HCT116 (cell line): ENCODE results near the gene CMIP. TPM values are rescaled to one million over a fixed set of nuclear protein-coding genes. Genes with fewer than 3 reads are reported as not detected.

Experiments used
- ATAC-seq: fragments of 200-7000 bp; cut with Tn5 transposase; 2 replicates; pipeline ENCODE4 v1.9.1; 2020; ENCODE audit warnings: mild to moderate bottlenecking, moderate library complexity
- BruUV-seq: library from RNA; stranded (reverse); fragments of 400-500 nt; replicated peaks from 2 replicates; lab custom pipeline; 2021; lab: Mats Ljungman, UMichigan
- CTCF ChIA-PET: fragments of 300-600 bp; sonication (Branson Sonifier 250); formaldehyde crosslinking; loops from one replicate; lab custom pipeline; 2021; ENCODE audit warnings: antibody characterized with exemption; lab: Charles Lee
- POLR2A ChIA-PET: fragments of 300-600, 350-600 bp; sonication (Branson Sonifier 250); formaldehyde crosslinking; loops from one replicate; lab custom pipeline; 2021; ENCODE audit warnings: antibody characterized with exemption; lab: Charles Lee
- RAD21 ChIA-PET, 2 experiments: fragments of 300-600 bp; sonication (Branson Sonifier 250); formaldehyde crosslinking; loops; one replicate each; lab custom pipeline; 2023; ENCODE audit warnings: low total read pairs in 2 of 2; ENCODE audit not compliant: uncharacterized antibody in 2 of 2, unreplicated experiment in 2 of 2, low non-redundant PET in 1 of 2; lab: Charles Lee
- DNase-seq: peaks from one replicate; pipeline ENCODE4 v3.0.0-alpha.2; 2010; ENCODE audit warnings: low read depth, low spot score
- H2AFZ ChIP-seq: fragments of 200-600 bp; shearing (Covaris generic), sonication (generic); 2 replicates; pipeline ENCODE4 v1.6.1; 2017; ENCODE audit warnings: low read depth, mixed run types, mixed read lengths, antibody characterized with exemption, low read length; ENCODE audit not compliant: poor library complexity, severe bottlenecking
- H3K27ac ChIP-seq: 2 replicates; pipeline ENCODE4 v1.5.1; 2012; ENCODE audit warnings: low read depth, low read length
- H3K27me3 ChIP-seq: fragments of 200-600 bp; sonication (generic); 2 replicates; pipeline ENCODE4 v1.6.1; 2016; ENCODE audit warnings: mixed run types, low read length, mixed read lengths; ENCODE audit not compliant: insufficient read depth
- H3K36me3 ChIP-seq, 2 experiments: fragments of 200-500 bp in 1 of 2; fragments of 200-600 bp in 1 of 2; sonication (Bioruptor generic) in 1 of 2; sonication (generic) in 1 of 2; 2 replicates each; pipeline versions ENCODE4 v1.5.1 to v1.6.1; 2014 to 2016; ENCODE audit warnings: low read length in 2 of 2, inconsistent platforms in 1 of 2, mixed read lengths in 1 of 2, mixed run types in 1 of 2; ENCODE audit not compliant: insufficient read depth in 2 of 2, control insufficient read depth in 1 of 2
- H3K4me1 ChIP-seq, 2 experiments: fragments of 200-600 bp in 1 of 2; sonication (generic) in 1 of 2; 2 replicates each; pipeline versions ENCODE4 v1.5.1 to v1.6.1; 2012 to 2017; ENCODE audit warnings: low read length in 2 of 2, inconsistent platforms in 1 of 2, mild to moderate bottlenecking in 1 of 2, mixed read lengths in 1 of 2, mixed run types in 1 of 2, moderate library complexity in 1 of 2; ENCODE audit not compliant: insufficient read depth in 2 of 2, control insufficient read depth in 1 of 2
- H3K4me2 ChIP-seq: fragments of 200-600 bp; sonication (generic); 2 replicates; pipeline ENCODE4 v1.6.1; 2017; ENCODE audit warnings: mixed run types, low read length, mixed read lengths
- H3K4me3 ChIP-seq, 2 experiments: fragments of 200-600 bp in 1 of 2; sonication (generic) in 1 of 2; replicated peaks in 1 of 2; 2 replicates each; pipeline ENCODE4 v1.5.1; 2011 to 2016; ENCODE audit warnings: low read length in 2 of 2, control low read depth in 1 of 2, low read depth in 1 of 2, mild to moderate bottlenecking in 1 of 2, mixed read lengths in 1 of 2, mixed run types in 1 of 2
- H3K79me2 ChIP-seq: fragments of 200-600 bp; sonication (generic); 2 replicates; pipeline ENCODE4 v1.6.1; 2017; ENCODE audit warnings: mild to moderate bottlenecking, mixed run types, low read length, moderate library complexity, mixed read lengths; ENCODE audit not compliant: insufficient read depth
- H3K9ac ChIP-seq: fragments of 200-600 bp; sonication (generic); 2 replicates; pipeline ENCODE4 v1.6.1; 2016; ENCODE audit warnings: low read length, mixed read lengths
- H3K9me2 ChIP-seq: fragments of 200-600 bp; sonication (generic), shearing (Covaris generic); 2 replicates; pipeline ENCODE4 v1.6.1; 2017; ENCODE audit warnings: mixed run types, mild to moderate bottlenecking, moderate library complexity; ENCODE audit not compliant: insufficient read depth
- H3K9me3 ChIP-seq, 2 experiments: fragments of 200-500 bp in 1 of 2; fragments of 200-600 bp in 1 of 2; sonication (Bioruptor generic) in 1 of 2; sonication (generic) in 1 of 2; 2 replicates each; pipeline ENCODE4 v1.6.1; 2014 to 2017; ENCODE audit warnings: low read length in 2 of 2, mixed read lengths in 2 of 2, inconsistent platforms in 1 of 2, low read depth in 1 of 2, mild to moderate bottlenecking in 1 of 2, mixed run types in 1 of 2, moderate library complexity in 1 of 2; ENCODE audit not compliant: control insufficient read depth in 1 of 2, insufficient read depth in 1 of 2
- H4K20me1 ChIP-seq: fragments of 200-600 bp; sonication (generic), shearing (Covaris generic); 2 replicates; pipeline ENCODE4 v1.6.1; 2017; ENCODE audit warnings: mixed run types, mild to moderate bottlenecking, moderate library complexity; ENCODE audit not compliant: insufficient read depth
- ATF3 ChIP-seq: IDR thresholded peaks from 2 replicates; pipeline ENCODE4 v1.6.1; 2012
- CTCF ChIP-seq, 3 experiments: fragments of 200-600 bp in 1 of 3; sonication (generic) in 1 of 3; IDR thresholded peaks in 2 of 3; conservative IDR thresholded peaks in 1 of 3; 2 replicates each; pipeline ENCODE4 v1.5.1; 2012 to 2017; ENCODE audit warnings: low read depth in 2 of 3, low read length in 2 of 3, antibody characterized with exemption in 1 of 3, borderline replicate concordance in 1 of 3, control low read depth in 1 of 3, mild to moderate bottlenecking in 1 of 3, mixed read lengths in 1 of 3, mixed run types in 1 of 3, moderate library complexity in 1 of 3; ENCODE audit not compliant: insufficient read depth in 1 of 3
- POLR2A ChIP-seq: IDR thresholded peaks from 2 replicates; pipeline ENCODE4 v1.7.0; 2011; ENCODE audit warnings: borderline replicate concordance; ENCODE audit not compliant: insufficient read depth, insufficient read length; ENCODE audit errors: extremely low read depth
- TCF7L2 ChIP-seq: IDR thresholded peaks from 2 replicates; pipeline ENCODE4 v1.7.0; 2011; ENCODE audit warnings: borderline replicate concordance, inconsistent platforms; ENCODE audit not compliant: insufficient read depth, insufficient read length; ENCODE audit errors: extremely low read depth
- YY1 ChIP-seq: IDR thresholded peaks from 2 replicates; pipeline ENCODE4 v1.6.1; 2011; ENCODE audit warnings: low read length, low read depth, moderate library complexity, mild to moderate bottlenecking; ENCODE audit not compliant: insufficient replicate concordance; ENCODE audit errors: extremely low read depth
- ZFX ChIP-seq: fragments of 450-650 bp; IDR thresholded peaks from 2 replicates; pipeline ENCODE4 v1.6.1; 2017
- intact Hi-C: fragments of 100-400 bp; cut with micrococcal nuclease; formaldehyde crosslinking; loops from 2 replicates; pipeline ENCODE4 v1.10.0; 2022
- total RNA-seq: library from RNA; stranded (reverse); gene quantifications from one replicate; pipeline ENCODE4 v1.2.1, GENCODE V29; 2021; ENCODE audit not compliant: unreplicated experiment
- TF ChIP-seq, protein P1 (sequence below): IDR thresholded peaks from 2 replicates; pipeline ENCODE4 v1.6.1; 2012; ENCODE audit warnings: low read depth
- TF ChIP-seq, protein P2 (sequence below): IDR thresholded peaks from 2 replicates; pipeline ENCODE4 v1.6.1; 2012

Gene CMIP
- total RNA-seq, 1 experiment from 2014 or later = 64.6 TPM

DNA sequence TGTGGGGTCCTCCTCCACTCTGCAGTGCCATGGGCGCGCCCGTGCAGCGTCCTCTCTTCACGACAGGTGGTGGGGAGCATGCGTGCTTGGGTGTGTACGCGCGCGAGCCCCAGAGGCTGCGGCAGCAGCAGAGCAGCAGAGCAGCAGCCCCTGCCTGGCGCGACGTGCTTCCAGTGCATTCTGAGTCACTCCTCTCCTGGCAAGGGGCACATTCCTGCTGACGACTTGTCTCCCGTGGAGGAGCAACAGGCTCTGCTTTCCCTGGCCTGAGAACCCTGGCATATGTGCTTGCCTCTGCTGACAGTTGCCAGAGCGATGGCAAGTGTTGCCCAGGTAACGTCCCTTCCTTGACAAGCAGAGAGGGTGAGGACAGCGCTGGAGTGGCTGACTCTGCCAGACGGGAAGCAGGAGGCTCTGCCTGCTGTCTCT is 200.7 kb downstream of the CMIP start (continued):
- TF ChIP-seq, protein P1, sequence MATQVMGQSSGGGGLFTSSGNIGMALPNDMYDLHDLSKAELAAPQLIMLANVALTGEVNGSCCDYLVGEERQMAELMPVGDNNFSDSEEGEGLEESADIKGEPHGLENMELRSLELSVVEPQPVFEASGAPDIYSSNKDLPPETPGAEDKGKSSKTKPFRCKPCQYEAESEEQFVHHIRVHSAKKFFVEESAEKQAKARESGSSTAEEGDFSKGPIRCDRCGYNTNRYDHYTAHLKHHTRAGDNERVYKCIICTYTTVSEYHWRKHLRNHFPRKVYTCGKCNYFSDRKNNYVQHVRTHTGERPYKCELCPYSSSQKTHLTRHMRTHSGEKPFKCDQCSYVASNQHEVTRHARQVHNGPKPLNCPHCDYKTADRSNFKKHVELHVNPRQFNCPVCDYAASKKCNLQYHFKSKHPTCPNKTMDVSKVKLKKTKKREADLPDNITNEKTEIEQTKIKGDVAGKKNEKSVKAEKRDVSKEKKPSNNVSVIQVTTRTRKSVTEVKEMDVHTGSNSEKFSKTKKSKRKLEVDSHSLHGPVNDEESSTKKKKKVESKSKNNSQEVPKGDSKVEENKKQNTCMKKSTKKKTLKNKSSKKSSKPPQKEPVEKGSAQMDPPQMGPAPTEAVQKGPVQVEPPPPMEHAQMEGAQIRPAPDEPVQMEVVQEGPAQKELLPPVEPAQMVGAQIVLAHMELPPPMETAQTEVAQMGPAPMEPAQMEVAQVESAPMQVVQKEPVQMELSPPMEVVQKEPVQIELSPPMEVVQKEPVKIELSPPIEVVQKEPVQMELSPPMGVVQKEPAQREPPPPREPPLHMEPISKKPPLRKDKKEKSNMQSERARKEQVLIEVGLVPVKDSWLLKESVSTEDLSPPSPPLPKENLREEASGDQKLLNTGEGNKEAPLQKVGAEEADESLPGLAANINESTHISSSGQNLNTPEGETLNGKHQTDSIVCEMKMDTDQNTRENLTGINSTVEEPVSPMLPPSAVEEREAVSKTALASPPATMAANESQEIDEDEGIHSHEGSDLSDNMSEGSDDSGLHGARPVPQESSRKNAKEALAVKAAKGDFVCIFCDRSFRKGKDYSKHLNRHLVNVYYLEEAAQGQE = no peak
- TF ChIP-seq TCF7L2 (no peak), ZFX (no peak), POLR2A (no peak), ATF3 (no peak)
- TF ChIP-seq, protein P2, sequence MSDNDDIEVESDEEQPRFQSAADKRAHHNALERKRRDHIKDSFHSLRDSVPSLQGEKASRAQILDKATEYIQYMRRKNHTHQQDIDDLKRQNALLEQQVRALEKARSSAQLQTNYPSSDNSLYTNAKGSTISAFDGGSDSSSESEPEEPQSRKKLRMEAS = no peak

DNA sequence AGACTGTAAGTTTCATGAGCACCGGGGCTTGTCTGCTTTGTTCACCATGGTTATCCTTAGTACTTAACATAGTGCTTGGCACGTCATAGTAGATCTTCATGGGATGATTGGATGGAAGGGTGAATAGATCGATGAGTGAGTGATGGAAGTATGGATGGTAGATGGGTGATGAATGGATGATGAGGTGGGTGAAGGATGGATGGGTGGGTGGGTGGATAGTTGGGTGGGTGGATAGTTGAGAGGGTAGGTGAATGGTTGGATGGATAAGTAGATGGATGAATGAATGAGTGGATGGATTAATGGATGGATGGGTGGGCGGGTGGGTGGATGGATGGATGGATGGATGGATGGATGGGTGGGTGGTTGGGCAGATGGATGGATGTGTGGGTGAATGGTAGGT is 201.3 kb downstream of the CMIP start:
- Histone ChIP-seq H3K4me1 (peaks cover 0 to 36% of the 10 kb centered on the region in 2 experiments; a peak in 3 of 4 replicates), H3K27ac (no peak overlapping the region), H3K79me2 (peaks cover 68% of the 10 kb centered on the region), H3K9me3 (no peaks in the 10 kb centered on the region), H3K4me2 (no peak overlapping the region), H3K9me2 (no peaks in the 10 kb centered on the region), H3K27me3 (no peaks in the 10 kb centered on the region), H2AFZ (no peak overlapping the region), H3K4me3 (no peak overlapping the region), H4K20me1 (peaks cover 5% of the 10 kb centered on the region; the same call in 1 of the 2 replicates), H3K36me3 (peaks cover 0 to 11% of the 10 kb centered on the region in 2 experiments; a peak in 1 of 4 replicates), H3K9ac (no peak overlapping the region)
- intact Hi-C loops = no loop called here
- no peak for ATAC-seq
- TF ChIP-seq TCF7L2 (no peak), YY1 (no peak), CTCF (IDR thresholded peaks at IDR 0.05 in 2 of 3, conservative IDR thresholded peaks at IDR 0.05 in 1 of 3; ENCODE audit: borderline replicate concordance in 1 of 3, insufficient read depth in 1 of 3, low read depth in 2 of 3, low read length in 2 of 3) (no peak)
- no TSS peak for BruUV-seq
- ChIA-PET POLR2A (no interaction called here), RAD21 (interaction anchor here in 1 of 2 experiments (0.7 kb wide), 1 partner anchor 77 kb away, joined by 6 read pairs; no protein-coding TSS in a partner anchor), CTCF (no interaction called here)
- no peak for DNase-seq
